K562 (cell line): ENCODE measurements around the gene OLFML1. TPM values are rescaled to one million over a fixed set of nuclear protein-coding genes. Genes with fewer than 3 reads are reported as not detected.

Experiments used
- POLR2G ChIP-seq: fragments of 200-400 bp; formaldehyde crosslinking; IDR thresholded peaks from 2 replicates; pipeline ENCODE4 v1.6.1; 2017; ENCODE audit warnings: low read depth, mild to moderate bottlenecking, antibody characterized with exemption, low read length, moderate library complexity
- TAF9B ChIP-seq: fragments of 450-650 bp; IDR thresholded peaks from 2 replicates; pipeline ENCODE4 v1.6.1; 2018; ENCODE audit warnings: mild to moderate bottlenecking; ENCODE audit not compliant: partially characterized antibody
- ZBTB17 ChIP-seq: fragments of 450-650 bp; formaldehyde crosslinking; IDR thresholded peaks from 2 replicates; pipeline ENCODE4 v1.4.0; 2020; ENCODE audit warnings: mild to moderate bottlenecking
- polyA plus RNA-seq, 8 experiments: library from polyadenylated mRNA; depleted of rRNA in 4 of 8; stranded (reverse) in 5 of 8; unstranded in 3 of 8; fragments of >200 nt; fragmentation: Nextera tagmentation in 2 of 8; fragmentation: Illumina TruSeq in 1 of 8; extraction: Ambion mirVana in 2 of 8; extraction: Trizol in 1 of 8; gene quantifications; 2 replicates each; pipeline versions ENCODE4 v1.2.1 to v1.2.3, GENCODE V29; 2011 to 2014; ENCODE audit warnings: inconsistent platforms in 1 of 8, missing spikeins in 1 of 8
- total RNA-seq, 7 experiments: library from RNA; depleted of rRNA in 6 of 7; stranded (reverse); fragments of >200 nt in 6 of 7; fragmentation: Illumina TruSeq in 2 of 7; extraction: Trizol in 2 of 7; gene quantifications; 2 replicates each; pipeline versions ENCODE4 v1.2.1 to v1.2.3, GENCODE V29; 2011 to 2021; ENCODE audit warnings: low replicate concordance in 1 of 7
- TF ChIP-seq, protein P1 (sequence below): fragments of 250-450 bp; sonication (Bioruptor Pico); IDR thresholded peaks from 2 replicates; pipeline ENCODE4 v1.4.0; 2020
- TF ChIP-seq, protein P2 (sequence below): sonication (generic); formaldehyde crosslinking; IDR thresholded peaks from 2 replicates; pipeline ENCODE4 v1.8.0; 2023; ENCODE audit warnings: missing genetic modification reagents, mild to moderate bottlenecking, borderline replicate concordance
- TF ChIP-seq, protein P3 (sequence below), 2 experiments: IDR thresholded peaks; 2 replicates each; pipeline ENCODE4 v1.6.1; 2012; ENCODE audit warnings: improper control_type of control experiment in 2 of 2, low read depth in 2 of 2, low read length in 2 of 2, borderline replicate concordance in 1 of 2

The OLFML1 gene
- total and polyA plus RNA-seq, 9 of the 15 experiments (the other 6 are each of a cell fraction or from before 2014, with no cell fraction given): not detected

DNA sequence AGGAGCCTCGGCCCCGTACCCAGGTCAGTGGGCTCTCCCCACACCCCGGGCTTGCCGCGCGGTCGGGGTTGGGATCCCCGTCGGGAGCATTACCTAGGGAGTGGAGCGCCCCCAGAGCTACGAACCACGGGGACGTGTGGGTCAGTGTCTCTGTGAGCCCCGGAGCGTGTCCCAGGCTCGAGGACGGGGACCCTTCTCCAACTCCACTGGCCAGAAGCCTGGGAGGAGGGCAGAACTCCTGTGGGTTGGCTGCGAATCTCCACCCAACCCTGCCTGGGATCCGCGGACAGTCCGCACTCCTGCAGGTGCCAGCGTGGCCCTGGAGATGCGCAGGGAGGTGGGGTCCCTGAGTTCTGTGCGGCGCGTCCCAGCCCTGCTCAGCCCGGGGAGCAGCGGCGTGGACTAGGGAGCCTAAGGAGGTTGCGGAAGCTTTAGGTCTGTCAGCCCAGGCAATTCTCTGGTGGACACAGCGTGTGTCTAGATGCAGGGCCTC lies 28.8 kb downstream of the OLFML1 start (continued):
- TF ChIP-seq, protein P1, sequence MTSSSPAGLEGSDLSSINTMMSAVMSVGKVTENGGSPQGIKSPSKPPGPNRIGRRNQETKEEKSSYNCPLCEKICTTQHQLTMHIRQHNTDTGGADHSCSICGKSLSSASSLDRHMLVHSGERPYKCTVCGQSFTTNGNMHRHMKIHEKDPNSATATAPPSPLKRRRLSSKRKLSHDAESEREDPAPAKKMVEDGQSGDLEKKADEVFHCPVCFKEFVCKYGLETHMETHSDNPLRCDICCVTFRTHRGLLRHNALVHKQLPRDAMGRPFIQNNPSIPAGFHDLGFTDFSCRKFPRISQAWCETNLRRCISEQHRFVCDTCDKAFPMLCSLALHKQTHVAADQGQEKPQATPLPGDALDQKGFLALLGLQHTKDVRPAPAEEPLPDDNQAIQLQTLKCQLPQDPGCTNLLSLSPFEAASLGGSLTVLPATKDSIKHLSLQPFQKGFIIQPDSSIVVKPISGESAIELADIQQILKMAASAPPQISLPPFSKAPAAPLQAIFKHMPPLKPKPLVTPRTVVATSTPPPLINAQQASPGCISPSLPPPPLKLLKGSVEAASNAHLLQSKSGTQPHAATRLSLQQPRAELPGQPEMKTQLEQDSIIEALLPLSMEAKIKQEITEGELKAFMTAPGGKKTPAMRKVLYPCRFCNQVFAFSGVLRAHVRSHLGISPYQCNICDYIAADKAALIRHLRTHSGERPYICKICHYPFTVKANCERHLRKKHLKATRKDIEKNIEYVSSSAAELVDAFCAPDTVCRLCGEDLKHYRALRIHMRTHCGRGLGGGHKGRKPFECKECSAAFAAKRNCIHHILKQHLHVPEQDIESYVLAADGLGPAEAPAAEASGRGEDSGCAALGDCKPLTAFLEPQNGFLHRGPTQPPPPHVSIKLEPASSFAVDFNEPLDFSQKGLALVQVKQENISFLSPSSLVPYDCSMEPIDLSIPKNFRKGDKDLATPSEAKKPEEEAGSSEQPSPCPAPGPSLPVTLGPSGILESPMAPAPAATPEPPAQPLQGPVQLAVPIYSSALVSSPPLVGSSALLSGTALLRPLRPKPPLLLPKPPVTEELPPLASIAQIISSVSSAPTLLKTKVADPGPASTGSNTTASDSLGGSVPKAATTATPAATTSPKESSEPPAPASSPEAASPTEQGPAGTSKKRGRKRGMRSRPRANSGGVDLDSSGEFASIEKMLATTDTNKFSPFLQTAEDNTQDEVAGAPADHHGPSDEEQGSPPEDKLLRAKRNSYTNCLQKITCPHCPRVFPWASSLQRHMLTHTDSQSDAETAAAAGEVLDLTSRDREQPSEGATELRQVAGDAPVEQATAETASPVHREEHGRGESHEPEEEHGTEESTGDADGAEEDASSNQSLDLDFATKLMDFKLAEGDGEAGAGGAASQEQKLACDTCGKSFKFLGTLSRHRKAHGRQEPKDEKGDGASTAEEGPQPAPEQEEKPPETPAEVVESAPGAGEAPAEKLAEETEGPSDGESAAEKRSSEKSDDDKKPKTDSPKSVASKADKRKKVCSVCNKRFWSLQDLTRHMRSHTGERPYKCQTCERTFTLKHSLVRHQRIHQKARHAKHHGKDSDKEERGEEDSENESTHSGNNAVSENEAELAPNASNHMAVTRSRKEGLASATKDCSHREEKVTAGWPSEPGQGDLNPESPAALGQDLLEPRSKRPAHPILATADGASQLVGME (CRISPR knock-in tag): no peak
- TF ChIP-seq, protein P2, sequence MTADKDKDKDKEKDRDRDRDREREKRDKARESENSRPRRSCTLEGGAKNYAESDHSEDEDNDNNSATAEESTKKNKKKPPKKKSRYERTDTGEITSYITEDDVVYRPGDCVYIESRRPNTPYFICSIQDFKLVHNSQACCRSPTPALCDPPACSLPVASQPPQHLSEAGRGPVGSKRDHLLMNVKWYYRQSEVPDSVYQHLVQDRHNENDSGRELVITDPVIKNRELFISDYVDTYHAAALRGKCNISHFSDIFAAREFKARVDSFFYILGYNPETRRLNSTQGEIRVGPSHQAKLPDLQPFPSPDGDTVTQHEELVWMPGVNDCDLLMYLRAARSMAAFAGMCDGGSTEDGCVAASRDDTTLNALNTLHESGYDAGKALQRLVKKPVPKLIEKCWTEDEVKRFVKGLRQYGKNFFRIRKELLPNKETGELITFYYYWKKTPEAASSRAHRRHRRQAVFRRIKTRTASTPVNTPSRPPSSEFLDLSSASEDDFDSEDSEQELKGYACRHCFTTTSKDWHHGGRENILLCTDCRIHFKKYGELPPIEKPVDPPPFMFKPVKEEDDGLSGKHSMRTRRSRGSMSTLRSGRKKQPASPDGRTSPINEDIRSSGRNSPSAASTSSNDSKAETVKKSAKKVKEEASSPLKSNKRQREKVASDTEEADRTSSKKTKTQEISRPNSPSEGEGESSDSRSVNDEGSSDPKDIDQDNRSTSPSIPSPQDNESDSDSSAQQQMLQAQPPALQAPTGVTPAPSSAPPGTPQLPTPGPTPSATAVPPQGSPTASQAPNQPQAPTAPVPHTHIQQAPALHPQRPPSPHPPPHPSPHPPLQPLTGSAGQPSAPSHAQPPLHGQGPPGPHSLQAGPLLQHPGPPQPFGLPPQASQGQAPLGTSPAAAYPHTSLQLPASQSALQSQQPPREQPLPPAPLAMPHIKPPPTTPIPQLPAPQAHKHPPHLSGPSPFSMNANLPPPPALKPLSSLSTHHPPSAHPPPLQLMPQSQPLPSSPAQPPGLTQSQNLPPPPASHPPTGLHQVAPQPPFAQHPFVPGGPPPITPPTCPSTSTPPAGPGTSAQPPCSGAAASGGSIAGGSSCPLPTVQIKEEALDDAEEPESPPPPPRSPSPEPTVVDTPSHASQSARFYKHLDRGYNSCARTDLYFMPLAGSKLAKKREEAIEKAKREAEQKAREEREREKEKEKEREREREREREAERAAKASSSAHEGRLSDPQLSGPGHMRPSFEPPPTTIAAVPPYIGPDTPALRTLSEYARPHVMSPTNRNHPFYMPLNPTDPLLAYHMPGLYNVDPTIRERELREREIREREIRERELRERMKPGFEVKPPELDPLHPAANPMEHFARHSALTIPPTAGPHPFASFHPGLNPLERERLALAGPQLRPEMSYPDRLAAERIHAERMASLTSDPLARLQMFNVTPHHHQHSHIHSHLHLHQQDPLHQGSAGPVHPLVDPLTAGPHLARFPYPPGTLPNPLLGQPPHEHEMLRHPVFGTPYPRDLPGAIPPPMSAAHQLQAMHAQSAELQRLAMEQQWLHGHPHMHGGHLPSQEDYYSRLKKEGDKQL: 0 out of 2 replicates have a peak, but pooled peaks have one; percentile 20
- TF ChIP-seq, protein P3, sequence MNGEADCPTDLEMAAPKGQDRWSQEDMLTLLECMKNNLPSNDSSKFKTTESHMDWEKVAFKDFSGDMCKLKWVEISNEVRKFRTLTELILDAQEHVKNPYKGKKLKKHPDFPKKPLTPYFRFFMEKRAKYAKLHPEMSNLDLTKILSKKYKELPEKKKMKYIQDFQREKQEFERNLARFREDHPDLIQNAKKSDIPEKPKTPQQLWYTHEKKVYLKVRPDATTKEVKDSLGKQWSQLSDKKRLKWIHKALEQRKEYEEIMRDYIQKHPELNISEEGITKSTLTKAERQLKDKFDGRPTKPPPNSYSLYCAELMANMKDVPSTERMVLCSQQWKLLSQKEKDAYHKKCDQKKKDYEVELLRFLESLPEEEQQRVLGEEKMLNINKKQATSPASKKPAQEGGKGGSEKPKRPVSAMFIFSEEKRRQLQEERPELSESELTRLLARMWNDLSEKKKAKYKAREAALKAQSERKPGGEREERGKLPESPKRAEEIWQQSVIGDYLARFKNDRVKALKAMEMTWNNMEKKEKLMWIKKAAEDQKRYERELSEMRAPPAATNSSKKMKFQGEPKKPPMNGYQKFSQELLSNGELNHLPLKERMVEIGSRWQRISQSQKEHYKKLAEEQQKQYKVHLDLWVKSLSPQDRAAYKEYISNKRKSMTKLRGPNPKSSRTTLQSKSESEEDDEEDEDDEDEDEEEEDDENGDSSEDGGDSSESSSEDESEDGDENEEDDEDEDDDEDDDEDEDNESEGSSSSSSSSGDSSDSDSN (IDR thresholded peaks at IDR 0.05; ENCODE audit: borderline replicate concordance in 1 of 2, low read depth in 2 of 2, low read length in 2 of 2): no peak
- peak; percentile 0; the same call in 1 of the 2 replicates for TF ChIP-seq POLR2G
- TF ChIP-seq TAF9B: no peak
- TF ChIP-seq ZBTB17: 0 out of 2 replicates have a peak, but pooled peaks have one; percentile 41
